K562 (cell line): ENCODE results near the gene PREX1. TPM values are rescaled to one million over a fixed set of nuclear protein-coding genes. Genes with fewer than 3 reads are reported as not detected.

ENCODE experiments used
- ATAC-seq: fragments of 200-7000 bp; cut with Tn5 transposase; 3 replicates; pipeline ENCODE4 v1.9.1; 2020; ENCODE audit warnings: moderate library complexity
- BruUV-seq: library from RNA; stranded (reverse); fragments of 400-500 nt; replicated peaks from 2 replicates; lab custom pipeline; 2021; lab: Mats Ljungman, UMichigan
- CTCF ChIA-PET: fragments of 300-600 bp; formaldehyde crosslinking; extraction: SDS; loops from one replicate; lab custom pipeline; 2021; ENCODE audit warnings: low intra/inter-chr PET ratio; lab: Yijun Ruan, JAX
- POLR2A ChIA-PET: fragments of 300-600, 350-650 bp; sonication (Branson Sonifier 250); formaldehyde crosslinking; extraction: SDS; loops from one replicate; lab custom pipeline; 2021; ENCODE audit warnings: antibody characterized with exemption, inconsistent platforms; lab: Yijun Ruan, JAX
- DNase-seq, 4 experiments: peaks; one replicate each; pipeline versions ENCODE4 v3.0.0 to v3.0.0-alpha.2; 2011 to 2018; ENCODE audit warnings: low spot score in 3 of 4, mixed read lengths in 3 of 4; ENCODE audit errors: extremely low read depth in 1 of 4
- FAIRE-seq: peaks from 2 replicates; lab custom pipeline; 2011; peaks lifted over from hg19 to GRCh38; lab: Jason Lieb, UNC
- H2AFZ ChIP-seq: 2 replicates; pipeline ENCODE4 v1.6.0; 2011; ENCODE audit warnings: low read depth, low read length, control low read depth, inconsistent platforms
- H3K27ac ChIP-seq: fragments of 200-600 bp; 3 replicates; pipeline ENCODE4 v1.8.0; 2011; ENCODE audit warnings: low read depth, mild to moderate bottlenecking, control low read depth, inconsistent platforms, low read length, moderate library complexity, mixed read lengths; ENCODE audit errors: extremely low read depth
- H3K27me3 ChIP-seq, 2 experiments: fragments of 300-600 bp in 1 of 2; 2 replicates in 1 of 2; 3 replicates in 1 of 2; pipeline versions ENCODE4 v1.6.0 to v1.8.0; 2011; ENCODE audit warnings: inconsistent platforms in 2 of 2, low read length in 2 of 2, mild to moderate bottlenecking in 1 of 2, mixed read lengths in 1 of 2, moderate library complexity in 1 of 2; ENCODE audit not compliant: control insufficient read depth in 2 of 2, insufficient read depth in 2 of 2
- H3K36me3 ChIP-seq: fragments of 300-600 bp; 3 replicates; pipeline ENCODE4 v1.8.0; 2011; ENCODE audit warnings: mild to moderate bottlenecking, low read length, inconsistent platforms; ENCODE audit not compliant: control insufficient read depth, insufficient read depth
- H3K4me1 ChIP-seq, 2 experiments: fragments of 200-600 bp in 1 of 2; replicated peaks in 1 of 2; 2 replicates in 1 of 2; 3 replicates in 1 of 2; pipeline versions ENCODE4 v1.5.1 to v1.8.0; 2011; ENCODE audit warnings: inconsistent platforms in 2 of 2, low read length in 2 of 2, mild to moderate bottlenecking in 1 of 2, mixed read lengths in 1 of 2, moderate library complexity in 1 of 2; ENCODE audit not compliant: control insufficient read depth in 2 of 2, insufficient read depth in 2 of 2
- H3K4me2 ChIP-seq: 2 replicates; pipeline ENCODE4 v1.6.1; 2011; ENCODE audit warnings: low read length, control low read depth, inconsistent platforms, mixed read lengths; ENCODE audit not compliant: insufficient read depth
- H3K4me3 ChIP-seq: fragments of 200-600 bp; sonication (generic), shearing (Covaris generic); 2 replicates; pipeline ENCODE4 v1.5.1; 2016; ENCODE audit warnings: control low read depth, inconsistent platforms
- H3K79me2 ChIP-seq: fragments of 200-600 bp; 3 replicates; pipeline ENCODE4 v1.8.0; 2011; ENCODE audit warnings: low read length, inconsistent platforms; ENCODE audit not compliant: control insufficient read depth, insufficient read depth
- H3K9ac ChIP-seq, 2 experiments: 2 replicates each; pipeline versions ENCODE4 v1.6.0 to v1.6.1; 2011; ENCODE audit warnings: low read depth in 2 of 2, low read length in 2 of 2, control low read depth in 1 of 2, inconsistent platforms in 1 of 2, mild to moderate bottlenecking in 1 of 2, mixed read lengths in 1 of 2; ENCODE audit not compliant: insufficient read depth in 1 of 2
- H3K9me1 ChIP-seq: one replicate; pipeline ENCODE4 v1.6.0; 2011; ENCODE audit warnings: inconsistent platforms, mild to moderate bottlenecking, low read length, moderate library complexity; ENCODE audit not compliant: control insufficient read depth, insufficient read depth
- H3K9me3 ChIP-seq: replicated peaks from 2 replicates; pipeline ENCODE4 v1.5.1; 2011; ENCODE audit warnings: low read depth, low read length, inconsistent platforms; ENCODE audit not compliant: control insufficient read depth, insufficient read depth
- H4K20me1 ChIP-seq: replicated peaks from 2 replicates; pipeline ENCODE4 v1.6.1; 2011; ENCODE audit warnings: low read length, inconsistent platforms, mixed read lengths; ENCODE audit not compliant: control insufficient read depth, insufficient read depth
- CREM ChIP-seq: IDR thresholded peaks from 2 replicates; pipeline ENCODE4 v1.6.1; 2014; ENCODE audit warnings: antibody characterized with exemption, low read depth
- NR4A1 ChIP-seq, 2 experiments: fragments of 250-450 bp in 1 of 2; fragments of 450-650 bp in 1 of 2; sonication (Bioruptor Pico) in 1 of 2; IDR thresholded peaks; 2 replicates each; pipeline versions ENCODE4 v1.4.0 to v1.6.1; 2016 to 2020; ENCODE audit warnings: mild to moderate bottlenecking in 2 of 2, missing compliant biosample characterization in 1 of 2, missing genetic modification characterization in 1 of 2, moderate library complexity in 1 of 2
- SMAD1 ChIP-seq: fragments of 150-350 bp; IDR thresholded peaks from 2 replicates; pipeline ENCODE4 v1.6.1; 2014; ENCODE audit warnings: low read length, low read depth; ENCODE audit not compliant: partially characterized antibody
- SRSF7 ChIP-seq: fragments of 200-400 bp; formaldehyde crosslinking; optimal IDR thresholded peaks from 2 replicates; pipeline ENCODE3; 2017; ENCODE audit warnings: mild to moderate bottlenecking, low read depth, low read length
- ZBTB11 ChIP-seq, 3 experiments: fragments of 200-800 bp in 1 of 3; fragments of 250-450 bp in 1 of 3; fragments of 450-650 bp in 1 of 3; sonication (Bioruptor Pico) in 1 of 3; sonication (Bioruptor generic) in 1 of 3; formaldehyde crosslinking in 1 of 3; IDR thresholded peaks; 2 replicates each; pipeline versions ENCODE4 v1.6.1 to v1.8.0; 2016 to 2022; ENCODE audit warnings: mild to moderate bottlenecking in 2 of 3, missing genetic modification characterization in 2 of 3, missing compliant biosample characterization in 1 of 3, moderate library complexity in 1 of 3
- ZBTB26 ChIP-seq: fragments of 450-650 bp; formaldehyde crosslinking; IDR thresholded peaks from 2 replicates; pipeline ENCODE4 v1.4.0; 2022; ENCODE audit warnings: missing genetic modification characterization
- ZBTB34 ChIP-seq: fragments of 250-450 bp; sonication (Bioruptor Pico); IDR thresholded peaks from 2 replicates; pipeline ENCODE4 v1.8.0; 2021; ENCODE audit warnings: mild to moderate bottlenecking, moderate library complexity
- ZNF12 ChIP-seq: sonication (generic); formaldehyde crosslinking; IDR thresholded peaks from 2 replicates; pipeline ENCODE4 v1.4.0; 2020; ENCODE audit warnings: mild to moderate bottlenecking, missing genetic modification reagents
- ZNF717 ChIP-seq: fragments of 250-450 bp; sonication (Bioruptor Pico); IDR thresholded peaks from 2 replicates; pipeline ENCODE4 v1.5.0; 2021
- WGBS: fragments of 100-300 bp; shearing (Covaris generic); methylation state at CpG from one replicate; pipeline ENCODE4 v1.1.6; 2016; ENCODE audit warnings: low coverage, mixed read lengths; ENCODE audit not compliant: insufficient coverage; ENCODE audit errors: missing lambda C conversion rate; 5-methylcytosine and 5-hydroxymethylcytosine counted together
- in situ Hi-C: fragments of 300-500 bp; cut with MboI; formaldehyde crosslinking; loops from 4 replicates; pipeline ENCODE4 v1.15.0; 2018; ENCODE audit warnings: inconsistent platforms, mixed read lengths
- intact Hi-C: fragments of 100-400 bp; cut with micrococcal nuclease; formaldehyde crosslinking; loops from 2 replicates; pipeline ENCODE4 v1.14.2; 2022
- polyA plus RNA-seq, 8 experiments: library from polyadenylated mRNA; depleted of rRNA in 4 of 8; stranded (reverse) in 5 of 8; unstranded in 3 of 8; fragments of >200 nt; fragmentation: Nextera tagmentation in 2 of 8; fragmentation: Illumina TruSeq in 1 of 8; extraction: Ambion mirVana in 2 of 8; extraction: Trizol in 1 of 8; gene quantifications; 2 replicates each; pipeline versions ENCODE4 v1.2.1 to v1.2.3, GENCODE V29; 2011 to 2014; ENCODE audit warnings: inconsistent platforms in 1 of 8, missing spikeins in 1 of 8
- total RNA-seq, 7 experiments: library from RNA; depleted of rRNA in 6 of 7; stranded (reverse); fragments of >200 nt in 6 of 7; fragmentation: Illumina TruSeq in 2 of 7; extraction: Trizol in 2 of 7; gene quantifications; 2 replicates each; pipeline versions ENCODE4 v1.2.1 to v1.2.3, GENCODE V29; 2011 to 2021; ENCODE audit warnings: low replicate concordance in 1 of 7

The PREX1 gene
- total and polyA plus RNA-seq, 9 of the 15 experiments (the other 6 are each of a cell fraction or from before 2014, with no cell fraction given): 0.37 to 10.4 (median 4.8) TPM

GRCh38 chr20:48595495-48596333 is 232.1 kb downstream of the PREX1 start (continued):
- TF ChIP-seq ZBTB26 (no peak), CREM (no peak), ZBTB34 (CRISPR knock-in tag) (no peak), NR4A1 (CRISPR knock-in tag; IDR thresholded peaks at IDR 0.05) (no peak), NR4A1 (tag; IDR thresholded peaks at IDR 0.05) (no peak), SMAD1 (no peak), ZNF717 (CRISPR knock-in tag) (no peak)

GRCh38 chr20:48594533-48594932 is 233.3 kb downstream of the PREX1 start:
- peak in 1 of 3 experiments; percentile 18; a peak in 1 of 6 replicates for TF ChIP-seq ZBTB11 (CRISPR knock-in tag; IDR thresholded peaks at IDR 0.05)
- no peak for TF ChIP-seq ZNF12 (CRISPR knock-in tag)
- no peak for TF ChIP-seq SRSF7
- TF ChIP-seq, all 486 proteins: peak for 1
- ChIA-PET CTCF (no interaction called here), POLR2A (interaction anchor here (0.6 kb wide), 2 partner anchors 15 to 78 kb away, joined by 3 read pairs; no protein-coding TSS in a partner anchor)
- intact Hi-C loops (no loop called here), in situ Hi-C loops (no loop called here)
- Histone ChIP-seq H3K4me1 (no peaks in the 10 kb centered on the region), H3K4me3 (no peak overlapping the region), H4K20me1 (no peaks in the 10 kb centered on the region), H3K9ac (no peak overlapping the region), H3K79me2 (no peaks in the 10 kb centered on the region), H3K27me3 (peaks cover 0 to 13% of the 10 kb centered on the region in 2 experiments; a peak in 2 of 5 replicates), H2AFZ (no peak overlapping the region), H3K27ac (no peak overlapping the region), H3K4me2 (no peak overlapping the region), H3K36me3 (no peaks in the 10 kb centered on the region), H3K9me3 (no peaks in the 10 kb centered on the region), H3K9me1 (no peaks in the 10 kb centered on the region)
- no peak for DNase-seq
- no peak for FAIRE-seq
- BruUV-seq: no TSS peak
- ATAC-seq: no peak
- WGBS: 3% methylated on average over 3 of the region's 3 CpGs
